ENCODE measurements around the gene TRMT61A. TPM values are rescaled to one million over a fixed set of nuclear protein-coding genes. Genes with fewer than 3 reads are reported as not detected.

The TRMT61A gene
- total and polyA plus RNA-seq, 2 donors from 2014 or later: 11.9 to 16.0 TPM

GRCh38 chr14:103530831-103531230 lies 1.8 kb downstream of the TRMT61A start:
- Histone ChIP-seq H3K36me3 (ENCODE audit: control insufficient read depth in 2 of 3, insufficient read depth in 3 of 3, low read length in 3 of 3) (no peaks in the 10 kb centered on the region), H3K4me3 (ENCODE audit: low read length in 3 of 3) (no peak overlapping the region), H3K27ac (ENCODE audit: low read depth in 2 of 2, low read length in 2 of 2) (no peak overlapping the region), H3K9ac (ENCODE audit: low read length in 3 of 3) (no peak overlapping the region), H3K27me3 (ENCODE audit: control insufficient read depth, insufficient read depth, low read length) (no peaks in the 10 kb centered on the region), H3K4me1 (ENCODE audit: control insufficient read depth in 2 of 3, insufficient read depth in 2 of 3, low read depth in 1 of 3, low read length in 3 of 3) (peaks cover 0 to 35% (median 19%) of the 10 kb centered on the region in 3 donors), H3K9me3 (ENCODE audit: control insufficient read depth in 2 of 3, insufficient read depth in 1 of 3, low read length in 3 of 3) (no peaks in the 10 kb centered on the region)
- DNase-seq (peak in 1 of 5 donors; percentile 75), FAIRE-seq (no peak)
- intact Hi-C loops (cut with DNase I): no loop called here
- no peak for TF ChIP-seq CTCF (IDR thresholded peaks at IDR 0.05; ENCODE audit: borderline replicate concordance, extremely low read depth, insufficient read depth)

GRCh38 chr14:103531421-103532215 lies 2.6 kb downstream of the TRMT61A start:
- peak in 1 of 5 donors; percentile 77 for DNase-seq
- no peaks in the 10 kb centered on the region for H3K9me3 ChIP-seq (ENCODE audit: control insufficient read depth in 2 of 3, insufficient read depth in 1 of 3, low read length in 3 of 3)
- H3K27me3 ChIP-seq (ENCODE audit: control insufficient read depth, insufficient read depth, low read length): no peaks in the 10 kb centered on the region
- TF ChIP-seq CTCF (IDR thresholded peaks at IDR 0.05; ENCODE audit: borderline replicate concordance, extremely low read depth, insufficient read depth): no peak
- no peak overlapping the region for H3K27ac ChIP-seq (ENCODE audit: low read depth in 2 of 2, low read length in 2 of 2)
- no peak overlapping the region for H3K4me3 ChIP-seq (ENCODE audit: low read length in 3 of 3)
- no peak overlapping the region for H3K9ac ChIP-seq (ENCODE audit: low read length in 3 of 3)
- intact Hi-C loops (cut with DNase I): no loop called here
- FAIRE-seq: no peak
- H3K36me3 ChIP-seq (ENCODE audit: control insufficient read depth in 2 of 3, insufficient read depth in 3 of 3, low read length in 3 of 3): no peaks in the 10 kb centered on the region
- peaks cover 0 to 27% (median 12%) of the 10 kb centered on the region in 3 donors for H3K4me1 ChIP-seq (ENCODE audit: control insufficient read depth in 2 of 3, insufficient read depth in 2 of 3, low read depth in 1 of 3, low read length in 3 of 3)

- no peaks in the 10 kb centered on the region for H3K9me3 ChIP-seq (ENCODE audit: control insufficient read depth in 2 of 3, insufficient read depth in 1 of 3, low read length in 3 of 3)
- DNase-seq: peak in 1 of 5 donors; percentile 76
- no peak for FAIRE-seq
- H3K4me3 ChIP-seq (ENCODE audit: low read length in 3 of 3): no peak overlapping the region
- no peaks in the 10 kb centered on the region for H3K27me3 ChIP-seq (ENCODE audit: control insufficient read depth, insufficient read depth, low read length)
- no peak overlapping the region for H3K27ac ChIP-seq (ENCODE audit: low read depth in 2 of 2, low read length in 2 of 2)
- H3K4me1 ChIP-seq (ENCODE audit: control insufficient read depth in 2 of 3, insufficient read depth in 2 of 3, low read depth in 1 of 3, low read length in 3 of 3): peaks cover 0 to 19% (median 8%) of the 10 kb centered on the region in 3 donors
- intact Hi-C loops (cut with DNase I): no loop called here
- no peak for TF ChIP-seq CTCF (IDR thresholded peaks at IDR 0.05; ENCODE audit: borderline replicate concordance, extremely low read depth, insufficient read depth)
- no peaks in the 10 kb centered on the region for H3K36me3 ChIP-seq (ENCODE audit: control insufficient read depth in 2 of 3, insufficient read depth in 3 of 3, low read length in 3 of 3)
- H3K9ac ChIP-seq (ENCODE audit: low read length in 3 of 3): no peak overlapping the region
Observed at GRCh38 chr14:103532216-103533136, 3.5 kb downstream of the TRMT61A start.

Measured in kidney (tissue), 14 donors.